Raji (cell line): ENCODE measurements around the gene TRIP10.

Experiments
- POLR2A ChIP-seq: IDR thresholded peaks from 2 replicates; pipeline ENCODE4 v1.6.1; 2011; ENCODE audit warnings: low read depth, low read length, control low read depth; ENCODE audit not compliant: insufficient read depth

Gene TRIP10

GRCh38 chr19:6730153-6730804 is 9.2 kb upstream of the TRIP10 start:
- no peak for TF ChIP-seq POLR2A

- TF ChIP-seq POLR2A: no peak
These were observed 8.4 kb upstream of the TRIP10 start for GRCh38 chr19:6730941-6731670.

- no peak for TF ChIP-seq POLR2A
These were observed 7.7 kb upstream of the TRIP10 start for GRCh38 chr19:6731822-6732221.

- TF ChIP-seq POLR2A: no peak
These were observed 6.6 kb upstream of the TRIP10 start for GRCh38 chr19:6732803-6733337.

GRCh38 chr19:6733338-6734095 is 6.0 kb upstream of the TRIP10 start:
- TF ChIP-seq POLR2A: no peak

GRCh38 chr19:6734096-6734696 is 5.3 kb upstream of the TRIP10 start:
- TF ChIP-seq POLR2A: no peak

- no peak for TF ChIP-seq POLR2A
These were observed 4.1 kb upstream of the TRIP10 start for GRCh38 chr19:6735181-6735911.

- TF ChIP-seq POLR2A: peak; percentile 47
These were observed 3.1 kb upstream of the TRIP10 start for GRCh38 chr19:6736169-6736916.

GRCh38 chr19:6736917-6737283 is 2.6 kb upstream of the TRIP10 start:
- TF ChIP-seq POLR2A: peak; percentile 50; the same call in 1 of the 2 replicates

GRCh38 chr19:6737284-6737872 is 2.1 kb upstream of the TRIP10 start, which contains the start of gene GPR108:
GPR108 (minus strand) TSS chr19:6737580; CDS start chr19:6737576, 4 bp downstream.
- peak; percentile 43; the same call in 1 of the 2 replicates for TF ChIP-seq POLR2A

GRCh38 chr19:6737873-6738786 is 1.4 kb upstream of the TRIP10 start:
- TF ChIP-seq POLR2A: no peak; the same call in 1 of the 2 replicates

- no peak for TF ChIP-seq POLR2A
These were observed 592 bp upstream of the TRIP10 start for GRCh38 chr19:6738787-6739389.

- TF ChIP-seq POLR2A: no peak
These were observed 556 bp downstream of the TRIP10 start for GRCh38 chr19:6739883-6740588.
